Parathyroid adenoma (tissue), 2 donors: ENCODE results near the gene XRCC3.

Experiments
- H2AFZ ChIP-seq: fragments of 300-600 bp; sonication (generic); one replicate; pipeline ENCODE4 v1.7.0; 2017; ENCODE audit warnings: antibody characterized with exemption, mild to moderate bottlenecking
- H3K27ac ChIP-seq: fragments of 300-600 bp; sonication (generic); one replicate; pipeline ENCODE4 v1.7.0; 2017
- H3K27me3 ChIP-seq: fragments of 300-600 bp; sonication (generic); one replicate; pipeline ENCODE4 v1.7.0; 2017; ENCODE audit warnings: low read length; ENCODE audit not compliant: control insufficient read depth, insufficient read depth
- H3K36me3 ChIP-seq: fragments of 300-600 bp; sonication (generic); one replicate; pipeline ENCODE4 v1.7.0; 2017; ENCODE audit warnings: low read length; ENCODE audit not compliant: control insufficient read depth, insufficient read depth
- H3K4me1 ChIP-seq: fragments of 300-600 bp; sonication (generic); one replicate; pipeline ENCODE4 v1.7.0; 2017; ENCODE audit warnings: control low read depth
- H3K4me2 ChIP-seq: fragments of 300-600 bp; sonication (generic); one replicate; pipeline ENCODE4 v1.7.0; 2017; ENCODE audit warnings: low read length
- H3K4me3 ChIP-seq: fragments of 300-600 bp; sonication (generic); one replicate; pipeline ENCODE4 v1.7.0; 2017; ENCODE audit warnings: low read depth, low read length
- H3K79me2 ChIP-seq: fragments of 300-600 bp; sonication (generic); one replicate; pipeline ENCODE4 v1.7.0; 2017; ENCODE audit warnings: control low read depth
- H3K9ac ChIP-seq: fragments of 300-600 bp; sonication (generic); one replicate; pipeline ENCODE4 v1.7.0; 2017; ENCODE audit warnings: mild to moderate bottlenecking
- H3K9me3 ChIP-seq: fragments of 300-600 bp; sonication (generic); one replicate; pipeline ENCODE4 v1.7.0; 2017; ENCODE audit warnings: low read length; ENCODE audit not compliant: control insufficient read depth
- TF ChIP-seq, protein P1 (sequence below): fragments of 300-600 bp; sonication (generic); IDR thresholded peaks from one replicate; pipeline ENCODE4 v1.7.0; 2017; ENCODE audit warnings: antibody characterized with exemption, mild to moderate bottlenecking
- donor health status: primary hyperparathyroidism.

Gene XRCC3

DNA sequence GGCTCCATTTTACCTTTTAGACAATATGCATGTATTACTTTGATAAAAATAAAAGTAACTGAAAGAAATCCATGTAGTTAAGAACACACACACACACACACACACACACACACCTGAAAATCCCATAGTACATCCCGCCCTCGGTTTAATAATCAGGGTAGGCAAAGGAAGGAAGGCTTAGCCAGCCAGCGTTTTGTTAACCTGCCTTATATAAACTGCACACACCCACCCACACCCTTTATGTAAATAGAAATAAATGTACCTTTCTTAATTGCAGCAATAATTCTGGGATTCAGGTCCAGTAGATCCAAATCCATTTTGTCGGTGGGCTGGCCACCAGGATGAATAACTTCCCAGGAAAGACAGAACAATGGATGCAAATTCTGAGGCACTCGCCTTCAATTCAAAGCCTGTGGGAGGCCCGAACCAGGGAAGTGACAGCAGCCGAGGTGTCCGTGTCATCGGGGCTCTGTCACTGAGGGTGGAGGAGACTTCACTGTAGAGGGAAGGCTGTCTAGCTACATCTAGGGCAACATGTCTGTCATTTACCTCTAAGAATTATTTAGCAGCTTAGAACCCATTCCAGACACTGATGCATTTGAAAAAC lies 4.4 kb downstream of the XRCC3 start:
- Histone ChIP-seq H3K4me3 (no peak overlapping the region), H3K9me3 (no peaks in the 10 kb centered on the region), H3K79me2 (no peaks in the 10 kb centered on the region), H2AFZ (no peak overlapping the region), H3K36me3 (no peaks in the 10 kb centered on the region), H3K27ac (no peak overlapping the region), H3K27me3 (no peaks in the 10 kb centered on the region), H3K4me1 (no peaks in the 10 kb centered on the region), H3K9ac (no peak overlapping the region), H3K4me2 (no peak overlapping the region)
- TF ChIP-seq, protein P1, sequence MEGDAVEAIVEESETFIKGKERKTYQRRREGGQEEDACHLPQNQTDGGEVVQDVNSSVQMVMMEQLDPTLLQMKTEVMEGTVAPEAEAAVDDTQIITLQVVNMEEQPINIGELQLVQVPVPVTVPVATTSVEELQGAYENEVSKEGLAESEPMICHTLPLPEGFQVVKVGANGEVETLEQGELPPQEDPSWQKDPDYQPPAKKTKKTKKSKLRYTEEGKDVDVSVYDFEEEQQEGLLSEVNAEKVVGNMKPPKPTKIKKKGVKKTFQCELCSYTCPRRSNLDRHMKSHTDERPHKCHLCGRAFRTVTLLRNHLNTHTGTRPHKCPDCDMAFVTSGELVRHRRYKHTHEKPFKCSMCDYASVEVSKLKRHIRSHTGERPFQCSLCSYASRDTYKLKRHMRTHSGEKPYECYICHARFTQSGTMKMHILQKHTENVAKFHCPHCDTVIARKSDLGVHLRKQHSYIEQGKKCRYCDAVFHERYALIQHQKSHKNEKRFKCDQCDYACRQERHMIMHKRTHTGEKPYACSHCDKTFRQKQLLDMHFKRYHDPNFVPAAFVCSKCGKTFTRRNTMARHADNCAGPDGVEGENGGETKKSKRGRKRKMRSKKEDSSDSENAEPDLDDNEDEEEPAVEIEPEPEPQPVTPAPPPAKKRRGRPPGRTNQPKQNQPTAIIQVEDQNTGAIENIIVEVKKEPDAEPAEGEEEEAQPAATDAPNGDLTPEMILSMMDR, result no peak

DNA sequence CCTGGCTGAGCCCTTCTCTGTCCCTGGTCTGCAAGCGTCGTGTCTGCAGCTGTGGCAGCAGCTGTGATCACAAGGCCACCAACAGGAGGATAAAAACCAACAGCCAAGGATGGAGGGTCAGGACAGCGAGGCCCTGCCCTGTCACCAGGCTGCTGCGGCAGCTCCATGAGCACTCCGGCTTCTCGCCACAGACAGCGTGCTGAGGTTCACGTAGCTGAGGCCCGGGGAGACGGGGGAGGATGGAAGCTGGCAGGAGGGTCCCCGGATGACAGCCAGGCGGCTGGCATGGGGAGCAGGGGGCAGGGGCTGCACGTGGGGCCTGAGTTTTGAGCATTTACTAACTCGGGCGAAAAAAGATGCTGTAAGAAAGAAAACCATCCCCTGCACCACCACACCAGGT lies 5.4 kb downstream of the XRCC3 start:
- H3K27ac ChIP-seq, result no peak overlapping the region
- no peaks in the 10 kb centered on the region for H3K9me3 ChIP-seq
- H3K4me1 ChIP-seq, result no peaks in the 10 kb centered on the region
- no peaks in the 10 kb centered on the region for H3K27me3 ChIP-seq
- H3K79me2 ChIP-seq, result no peaks in the 10 kb centered on the region
- H2AFZ ChIP-seq, result no peak overlapping the region
- H3K4me3 ChIP-seq, result no peak overlapping the region
- no peak overlapping the region for H3K9ac ChIP-seq
- no peak overlapping the region for H3K4me2 ChIP-seq
- H3K36me3 ChIP-seq, result no peaks in the 10 kb centered on the region
- TF ChIP-seq, protein P1, result no peak

DNA sequence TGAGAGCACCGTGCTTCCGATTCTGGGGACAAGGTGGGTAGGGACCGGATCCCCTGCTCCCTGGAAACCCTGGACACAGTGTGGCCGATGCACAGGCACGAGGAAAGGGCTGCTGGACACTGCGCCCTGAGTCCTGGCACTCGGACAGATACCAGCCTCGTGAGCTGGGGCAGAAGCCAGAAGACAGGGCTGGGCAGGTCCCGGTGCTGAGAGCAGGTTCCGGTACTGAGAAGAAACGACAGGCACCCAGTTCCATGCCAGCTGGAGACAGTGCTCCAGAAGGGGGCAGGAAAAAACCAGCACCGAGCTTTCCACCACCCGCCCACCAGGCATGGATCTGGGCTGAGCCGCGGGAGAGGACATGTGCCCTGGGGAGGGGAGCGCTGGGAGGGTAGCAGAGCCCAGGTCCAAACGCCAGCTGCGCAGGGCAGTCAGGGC lies 6.5 kb downstream of the XRCC3 start:
- Histone ChIP-seq H3K4me2 (no peak overlapping the region), H2AFZ (no peak overlapping the region), H3K9me3 (no peaks in the 10 kb centered on the region), H3K4me3 (no peak overlapping the region), H3K9ac (no peak overlapping the region), H3K79me2 (no peaks in the 10 kb centered on the region), H3K36me3 (no peaks in the 10 kb centered on the region), H3K27me3 (no peaks in the 10 kb centered on the region), H3K4me1 (no peaks in the 10 kb centered on the region), H3K27ac (no peak overlapping the region)
- TF ChIP-seq, protein P1, result no peak

DNA sequence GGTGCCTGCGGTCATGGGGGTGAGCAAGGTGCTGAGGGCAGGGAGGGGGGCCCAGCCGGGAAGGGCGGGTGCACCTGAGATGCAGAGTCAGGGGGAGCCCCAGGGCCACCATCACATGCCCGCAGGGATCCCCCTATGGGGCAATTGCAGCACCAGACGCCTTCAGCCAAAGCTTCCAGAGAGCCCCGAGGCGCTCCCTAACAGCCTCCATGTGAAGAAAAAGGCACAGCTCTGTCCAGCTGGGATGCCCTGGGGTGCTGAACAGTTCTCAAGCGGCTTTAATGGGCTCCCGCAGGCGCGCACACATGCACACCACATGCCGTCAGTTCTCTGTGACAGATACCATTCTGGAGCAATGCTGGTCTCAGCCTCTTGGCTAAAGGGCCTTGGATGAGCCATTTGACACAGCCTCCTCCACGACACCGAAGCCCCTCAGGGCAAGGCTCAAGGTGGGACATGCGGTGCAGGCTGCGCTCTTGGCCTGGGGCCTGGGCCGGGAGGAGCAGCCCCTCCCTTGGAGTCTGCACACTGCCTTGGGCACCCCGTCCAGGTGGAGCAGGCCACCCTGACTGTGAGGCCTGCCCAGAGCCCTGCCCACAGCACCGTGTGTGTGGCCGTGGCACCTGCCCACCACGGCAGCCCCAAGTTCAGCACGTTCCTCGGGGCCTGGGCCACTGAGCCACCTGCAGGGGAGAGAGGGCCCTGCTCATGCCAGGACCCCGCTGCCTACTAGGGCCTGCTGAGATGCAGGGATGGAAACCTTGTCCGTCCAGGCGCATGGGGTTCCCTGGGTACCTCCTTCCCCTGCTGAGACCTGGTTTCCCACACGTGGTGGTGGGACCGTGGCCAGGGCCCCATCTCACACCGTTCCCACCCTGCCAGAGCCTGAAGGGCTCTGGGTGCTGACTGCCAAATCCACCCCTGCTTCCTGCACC lies 7.7 kb downstream of the XRCC3 start:
- Histone ChIP-seq H3K4me3 (no peak overlapping the region), H3K79me2 (no peaks in the 10 kb centered on the region), H3K27me3 (no peaks in the 10 kb centered on the region), H3K36me3 (no peaks in the 10 kb centered on the region), H3K4me2 (no peak overlapping the region), H3K9ac (no peak overlapping the region), H2AFZ (no peak overlapping the region), H3K27ac (no peak overlapping the region), H3K9me3 (no peaks in the 10 kb centered on the region), H3K4me1 (no peaks in the 10 kb centered on the region)
- TF ChIP-seq, protein P1, result no peak
